ENCODE data around the gene ZNF560.

DNA sequence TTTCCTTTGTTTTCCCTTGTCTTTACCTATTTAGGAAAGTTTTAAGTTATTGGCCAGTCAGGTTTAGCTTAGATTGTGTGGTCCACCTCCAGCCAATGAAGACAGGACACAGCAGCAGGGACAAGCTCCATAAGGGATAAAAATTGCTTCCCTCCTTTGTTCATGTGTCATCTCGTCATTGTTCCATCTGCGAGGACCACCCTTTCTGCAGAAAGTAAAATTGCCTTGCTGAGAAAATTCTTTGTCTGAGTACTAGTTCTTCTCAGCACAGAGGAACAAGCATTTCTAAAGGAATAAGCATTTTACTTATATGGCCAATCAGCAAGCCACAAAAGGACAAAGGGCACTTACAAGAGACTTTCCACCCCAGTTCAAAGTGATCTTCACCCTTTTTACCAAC lies 11.4 kb downstream of the ZNF560 start:
- no peak for TF ChIP-seq POLR2AphosphoS5 (IDR thresholded peaks at IDR 0.05; ENCODE audit: low read depth)
- TF ChIP-seq, protein P1, sequence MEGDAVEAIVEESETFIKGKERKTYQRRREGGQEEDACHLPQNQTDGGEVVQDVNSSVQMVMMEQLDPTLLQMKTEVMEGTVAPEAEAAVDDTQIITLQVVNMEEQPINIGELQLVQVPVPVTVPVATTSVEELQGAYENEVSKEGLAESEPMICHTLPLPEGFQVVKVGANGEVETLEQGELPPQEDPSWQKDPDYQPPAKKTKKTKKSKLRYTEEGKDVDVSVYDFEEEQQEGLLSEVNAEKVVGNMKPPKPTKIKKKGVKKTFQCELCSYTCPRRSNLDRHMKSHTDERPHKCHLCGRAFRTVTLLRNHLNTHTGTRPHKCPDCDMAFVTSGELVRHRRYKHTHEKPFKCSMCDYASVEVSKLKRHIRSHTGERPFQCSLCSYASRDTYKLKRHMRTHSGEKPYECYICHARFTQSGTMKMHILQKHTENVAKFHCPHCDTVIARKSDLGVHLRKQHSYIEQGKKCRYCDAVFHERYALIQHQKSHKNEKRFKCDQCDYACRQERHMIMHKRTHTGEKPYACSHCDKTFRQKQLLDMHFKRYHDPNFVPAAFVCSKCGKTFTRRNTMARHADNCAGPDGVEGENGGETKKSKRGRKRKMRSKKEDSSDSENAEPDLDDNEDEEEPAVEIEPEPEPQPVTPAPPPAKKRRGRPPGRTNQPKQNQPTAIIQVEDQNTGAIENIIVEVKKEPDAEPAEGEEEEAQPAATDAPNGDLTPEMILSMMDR (IDR thresholded peaks at IDR 0.05; ENCODE audit: insufficient read depth, low read length) = no peak

Data from HL-60 (cell line).